Measurements from ENCODE around the gene HOXA1.

HOXA1 gene

DNA sequence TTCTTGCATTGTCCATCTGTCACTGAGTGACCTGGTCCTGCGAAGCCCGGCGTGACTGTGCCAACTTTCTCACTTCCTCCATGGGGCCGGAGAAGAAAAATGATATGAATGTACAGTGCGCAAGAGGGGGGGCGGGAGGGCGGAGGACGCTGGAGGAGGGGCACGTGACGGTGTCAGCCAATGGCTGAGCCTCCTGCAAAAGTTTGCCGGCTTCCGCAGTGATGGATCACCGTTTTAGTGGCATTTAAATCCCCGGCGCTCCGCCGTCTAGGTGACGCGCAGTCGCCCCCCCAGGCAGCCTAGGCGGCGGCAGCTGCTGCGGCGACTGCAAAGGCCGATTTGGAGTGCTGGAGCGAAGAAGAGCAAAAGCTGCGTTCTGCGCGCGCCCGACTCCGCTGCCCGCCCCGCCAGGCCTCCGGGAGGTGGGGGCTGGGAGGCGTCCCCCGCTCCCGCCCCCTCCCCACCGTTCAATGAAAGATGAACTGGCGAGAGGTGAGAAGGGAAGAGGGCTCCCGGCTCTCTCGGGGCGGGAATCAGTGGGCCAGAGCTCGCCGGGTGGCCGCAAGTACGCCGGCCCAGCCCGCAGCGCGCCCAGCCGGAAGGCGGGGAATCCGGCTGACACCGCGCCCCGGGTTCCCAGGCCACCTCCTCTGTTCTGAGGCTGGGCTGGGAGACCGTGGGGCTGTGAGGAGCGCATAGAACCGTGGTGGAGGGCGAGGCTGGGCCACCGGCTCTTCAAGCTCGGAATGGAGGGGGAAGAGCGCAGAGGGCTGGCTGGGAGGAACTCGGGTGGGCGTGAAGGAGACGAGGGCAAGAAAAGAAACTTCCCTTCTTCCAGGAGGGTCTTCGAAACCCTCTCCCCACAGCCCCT, at the start of gene HOXA1:
Gene HOXA1 (minus strand): TSS at position 104 of the 871 bp plus-strand sequence. CDS start 88 bp downstream, at position 16.
- DNase-seq (ENCODE audit: low spot score) = peak; percentile 98

DNA sequence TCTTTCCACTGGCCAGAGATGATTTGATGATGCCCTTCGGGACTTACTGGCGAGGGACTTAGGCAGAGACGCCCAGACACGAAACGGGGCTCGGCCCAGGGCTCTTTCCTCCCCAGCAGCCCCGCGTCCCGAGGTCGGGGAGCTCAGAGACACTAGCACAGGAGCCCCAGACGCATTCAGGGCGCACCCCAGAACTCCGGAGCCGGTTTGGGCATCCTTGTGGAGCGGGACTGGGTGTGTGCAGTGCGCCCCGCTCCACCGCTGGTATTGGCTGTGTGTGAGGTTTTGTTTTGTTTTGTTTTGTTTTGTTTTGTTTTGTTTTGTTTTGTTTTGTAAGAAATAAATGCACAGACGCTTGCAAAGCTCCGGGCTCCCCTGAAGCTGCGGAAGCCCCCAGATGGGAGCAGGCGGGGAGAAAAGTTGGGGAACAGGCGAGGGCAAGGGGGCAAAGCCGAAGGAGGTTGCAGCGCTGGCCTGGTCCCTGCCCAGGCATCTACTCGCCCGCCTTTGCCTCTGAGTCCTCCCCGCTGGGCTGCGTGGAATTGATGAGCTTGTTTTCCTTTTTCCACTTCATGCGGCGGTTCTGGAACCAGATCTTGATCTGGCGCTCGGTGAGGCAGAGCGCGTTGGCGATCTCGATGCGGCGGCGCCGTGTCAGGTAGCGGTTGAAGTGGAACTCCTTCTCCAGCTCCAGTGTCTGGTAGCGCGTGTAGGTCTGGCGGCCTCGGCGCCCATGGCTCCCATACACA, 49.5 kb upstream of the HOXA1 start:
- DNase-seq (ENCODE audit: low spot score) = no peak

DNA sequence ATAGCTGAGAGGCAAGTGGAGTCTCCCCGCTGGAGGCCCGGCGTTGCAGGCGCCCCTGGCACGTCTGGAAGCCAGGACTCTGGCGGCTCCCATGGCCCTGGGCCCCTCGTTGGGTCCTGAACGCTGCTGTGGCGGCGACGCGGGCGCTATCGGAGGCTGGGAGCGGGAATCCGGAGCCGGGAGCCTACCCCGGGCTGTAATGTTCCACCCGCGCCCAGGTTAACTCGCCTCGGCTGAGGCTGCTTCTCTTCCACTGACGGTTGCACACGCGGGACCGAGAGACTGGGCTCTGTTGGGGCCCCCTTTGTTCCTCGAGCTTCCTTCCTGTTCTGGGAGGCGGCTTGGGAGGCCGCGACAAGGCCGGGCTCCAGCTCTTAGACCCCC, 49.0 kb upstream of the HOXA1 start:
- no peak for DNase-seq (ENCODE audit: low spot score)

DNA sequence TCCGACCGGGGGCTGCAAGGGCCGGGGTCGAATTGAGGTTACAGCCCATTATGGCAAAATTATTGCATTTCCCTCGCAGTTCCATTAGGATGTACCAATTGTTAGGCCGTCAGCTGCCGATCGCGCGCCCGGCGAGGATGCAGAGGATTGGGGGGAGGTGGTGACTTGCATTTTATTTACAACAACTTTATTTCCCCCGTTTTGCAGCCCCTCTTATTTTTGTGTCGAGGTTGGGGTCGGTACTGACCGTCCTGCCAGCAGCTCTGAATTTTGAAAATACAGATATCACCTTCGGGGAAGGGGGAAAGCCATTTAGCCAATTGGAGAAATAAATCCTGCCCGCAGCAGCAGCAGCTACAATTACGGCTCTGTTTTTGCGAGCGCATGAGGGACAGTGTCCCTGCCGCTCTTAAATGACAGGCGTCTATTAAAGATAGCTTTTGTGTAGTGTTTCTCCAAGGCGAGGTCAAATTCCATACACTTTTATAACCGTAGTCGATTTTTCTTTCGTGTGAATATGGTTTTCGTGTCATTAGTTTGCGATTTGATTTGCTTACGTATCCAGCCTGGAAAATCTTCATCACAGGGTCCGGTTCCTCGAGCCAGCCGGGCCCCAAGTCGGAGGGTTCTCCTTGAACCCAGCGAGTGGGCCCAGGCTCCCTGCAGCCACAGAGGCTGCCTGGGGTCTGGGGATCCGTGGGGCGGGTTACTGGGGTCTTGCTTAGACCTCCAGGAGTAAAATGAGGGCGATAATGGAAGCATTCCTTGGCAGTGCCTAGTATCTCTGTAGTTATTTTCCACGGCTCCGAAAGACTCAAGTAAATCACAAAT, 48.4 kb upstream of the HOXA1 start:
- DNase-seq (ENCODE audit: low spot score) = no peak

DNA sequence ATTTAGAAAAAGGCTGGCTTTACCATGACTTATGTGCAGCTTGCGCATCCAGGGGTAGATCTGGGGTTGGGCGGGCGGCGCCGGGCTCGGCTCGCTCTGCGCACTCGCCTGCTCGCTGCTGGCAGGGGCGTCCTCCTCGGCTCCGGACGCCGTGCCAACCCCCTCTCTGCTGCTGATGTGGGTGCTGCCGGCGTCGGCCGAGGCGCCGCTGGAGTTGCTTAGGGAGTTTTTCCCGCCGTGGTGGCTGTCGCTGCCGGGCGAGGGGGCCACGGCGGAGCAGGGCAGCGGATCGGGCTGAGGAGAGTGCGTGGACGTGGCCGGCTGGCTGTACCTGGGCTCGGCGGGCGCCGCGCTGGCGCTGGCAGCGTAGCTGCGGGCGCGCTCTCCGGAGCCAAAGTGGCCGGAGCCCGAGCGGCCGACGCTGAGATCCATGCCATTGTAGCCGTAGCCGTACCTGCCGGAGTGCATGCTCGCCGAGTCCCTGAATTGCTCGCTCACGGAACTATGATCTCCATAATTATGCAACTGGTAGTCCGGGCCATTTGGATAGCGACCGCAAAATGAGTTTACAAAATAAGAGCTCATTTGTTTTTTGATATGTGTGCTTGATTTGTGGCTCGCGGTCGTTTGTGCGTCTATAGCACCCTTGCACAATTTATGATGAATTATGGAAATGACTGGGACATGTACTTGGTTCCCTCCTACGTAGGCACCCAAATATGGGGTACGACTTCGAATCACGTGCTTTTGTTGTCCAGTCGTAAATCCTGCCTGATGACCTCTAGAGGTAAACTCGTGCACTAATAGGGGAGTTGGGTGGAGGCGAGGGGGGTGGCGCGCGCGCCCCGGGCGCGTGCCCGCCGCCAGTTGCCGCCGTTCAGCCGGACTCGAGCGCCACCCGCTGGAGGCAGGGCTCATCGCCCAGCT, 47.5 kb upstream of the HOXA1 start, which contains the start of gene HOXA5:
Gene HOXA5 (minus strand): TSS at position 659 of the 927 bp plus-strand sequence. CDS start 74 bp downstream, at position 585.
- no peak for DNase-seq (ENCODE audit: low spot score)

DNA sequence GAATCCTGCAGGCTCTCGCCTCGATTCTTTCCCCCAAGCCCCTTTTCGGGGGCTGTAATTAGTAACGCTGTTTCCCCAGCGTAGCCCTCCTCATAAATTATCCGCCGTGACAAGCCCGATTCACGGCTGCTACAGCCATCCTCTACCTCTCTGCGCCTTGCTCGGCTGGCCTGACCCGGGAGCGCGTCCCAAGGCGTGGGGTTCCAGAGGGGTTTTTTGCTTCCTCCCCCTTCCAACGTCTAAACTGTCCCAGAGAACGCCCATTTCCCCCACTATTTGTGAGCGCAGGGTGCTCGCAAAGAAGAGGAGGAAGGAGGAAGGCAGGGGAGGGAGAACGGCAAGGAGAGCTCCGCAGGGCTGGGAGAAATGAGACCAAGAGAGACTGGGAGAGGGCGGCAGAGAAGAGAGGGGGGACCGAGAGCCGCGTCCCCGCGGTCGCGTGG, 46.8 kb upstream of the HOXA1 start:
- no peak for DNase-seq (ENCODE audit: low spot score)

DNA sequence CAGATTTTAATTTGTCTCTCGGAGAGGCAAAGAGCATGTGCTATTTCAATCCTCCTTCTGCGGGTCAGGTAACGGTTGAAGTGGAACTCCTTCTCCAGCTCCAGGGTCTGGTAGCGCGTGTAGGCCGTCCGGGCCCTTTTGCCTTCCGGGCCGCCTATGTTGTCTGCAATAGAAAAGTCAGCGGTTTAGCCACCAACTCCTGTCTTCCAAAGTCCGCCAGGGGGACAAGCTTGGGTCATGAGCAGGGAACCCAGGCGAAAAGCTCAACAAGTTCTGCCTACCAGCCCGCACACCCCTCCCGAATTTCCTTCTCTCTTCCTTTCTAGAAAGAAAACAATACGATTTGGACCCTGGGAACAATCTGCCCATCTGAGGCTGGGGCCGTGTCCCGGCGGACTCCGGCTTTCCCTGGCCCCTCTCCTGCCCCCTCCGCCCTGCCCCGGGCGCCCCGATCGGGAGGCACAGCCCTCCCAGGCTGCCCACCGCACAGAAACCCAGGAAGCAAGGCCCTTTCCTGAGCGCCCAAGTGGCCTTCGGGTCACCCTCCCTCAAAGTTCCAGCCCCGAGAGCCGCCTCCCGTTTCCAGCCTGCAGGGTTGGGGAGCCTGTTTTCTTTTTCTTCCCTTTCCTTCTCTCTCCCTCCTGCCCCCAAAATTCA, 46.3 kb upstream of the HOXA1 start:
- no peak for DNase-seq (ENCODE audit: low spot score)

DNA sequence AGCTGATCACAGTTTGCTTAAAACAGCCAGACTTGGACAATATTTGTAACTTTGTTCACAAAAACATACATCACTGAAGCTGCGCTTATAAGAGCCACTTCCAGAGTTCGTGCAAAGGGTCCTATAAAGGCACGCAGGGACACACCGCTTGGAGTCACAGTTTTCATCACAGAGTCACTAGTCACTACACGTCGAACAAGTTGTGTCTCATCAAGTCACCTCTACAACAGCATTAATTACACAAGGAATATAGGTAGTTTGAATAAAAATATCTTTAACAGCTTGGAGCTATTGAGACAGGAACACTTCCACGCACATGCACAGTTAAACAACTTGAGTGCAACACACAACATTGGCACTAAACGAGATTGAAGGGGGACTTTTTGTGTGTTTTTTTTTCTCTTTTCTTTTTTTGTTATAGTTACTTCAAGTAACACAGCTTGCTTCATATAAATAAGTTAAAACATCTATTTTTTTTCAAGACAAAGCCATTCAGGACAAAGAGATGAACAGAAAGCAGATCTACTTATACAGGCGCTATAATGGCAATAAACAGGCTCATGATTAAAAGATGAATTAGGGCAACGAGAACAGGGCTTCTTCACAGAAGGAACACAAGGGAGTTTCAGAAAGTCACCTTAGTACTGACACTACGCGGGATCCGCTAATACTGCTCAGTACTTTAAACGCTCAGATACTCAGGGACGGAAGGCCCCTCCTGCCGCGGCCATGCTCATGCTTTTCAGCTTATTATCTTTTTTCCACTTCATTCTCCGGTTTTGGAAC, 45.5 kb upstream of the HOXA1 start:
- no peak for DNase-seq (ENCODE audit: low spot score)

DNA sequence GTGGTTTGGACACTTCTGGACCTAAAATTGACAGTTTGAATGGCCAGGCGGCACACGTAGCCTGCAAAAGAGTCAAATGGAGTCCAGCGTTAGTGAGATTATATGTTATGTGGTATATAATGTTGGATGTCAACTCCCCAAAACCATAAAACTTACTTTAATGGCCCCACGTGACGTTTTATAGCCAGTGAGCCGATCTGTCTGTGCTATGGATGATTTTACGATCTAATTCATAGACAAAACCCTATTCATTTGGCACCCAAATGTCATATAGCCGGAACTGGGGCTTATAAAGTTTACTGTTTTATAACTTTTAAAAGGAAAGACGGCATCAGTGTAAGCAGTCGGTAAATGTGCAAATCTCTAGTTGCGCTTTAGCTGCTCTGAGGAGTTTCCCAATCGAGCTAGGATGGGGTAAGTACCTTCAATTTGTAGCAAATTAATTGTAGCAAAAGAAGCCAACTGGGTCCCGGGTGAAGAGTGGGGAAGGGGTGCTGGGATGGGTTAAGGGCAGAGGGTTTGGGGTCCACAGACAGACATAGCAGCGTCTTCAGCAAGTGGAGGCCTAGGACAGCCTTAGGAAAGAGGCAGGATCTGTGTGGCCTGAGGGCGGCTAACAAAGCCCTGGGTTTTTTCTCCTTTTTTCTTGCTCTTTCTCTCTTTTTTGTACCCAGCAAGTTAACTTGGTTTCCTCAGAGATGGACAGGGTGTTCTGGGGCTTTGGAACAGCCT, 44.5 kb upstream of the HOXA1 start:
- no peak for DNase-seq (ENCODE audit: low spot score)

DNA sequence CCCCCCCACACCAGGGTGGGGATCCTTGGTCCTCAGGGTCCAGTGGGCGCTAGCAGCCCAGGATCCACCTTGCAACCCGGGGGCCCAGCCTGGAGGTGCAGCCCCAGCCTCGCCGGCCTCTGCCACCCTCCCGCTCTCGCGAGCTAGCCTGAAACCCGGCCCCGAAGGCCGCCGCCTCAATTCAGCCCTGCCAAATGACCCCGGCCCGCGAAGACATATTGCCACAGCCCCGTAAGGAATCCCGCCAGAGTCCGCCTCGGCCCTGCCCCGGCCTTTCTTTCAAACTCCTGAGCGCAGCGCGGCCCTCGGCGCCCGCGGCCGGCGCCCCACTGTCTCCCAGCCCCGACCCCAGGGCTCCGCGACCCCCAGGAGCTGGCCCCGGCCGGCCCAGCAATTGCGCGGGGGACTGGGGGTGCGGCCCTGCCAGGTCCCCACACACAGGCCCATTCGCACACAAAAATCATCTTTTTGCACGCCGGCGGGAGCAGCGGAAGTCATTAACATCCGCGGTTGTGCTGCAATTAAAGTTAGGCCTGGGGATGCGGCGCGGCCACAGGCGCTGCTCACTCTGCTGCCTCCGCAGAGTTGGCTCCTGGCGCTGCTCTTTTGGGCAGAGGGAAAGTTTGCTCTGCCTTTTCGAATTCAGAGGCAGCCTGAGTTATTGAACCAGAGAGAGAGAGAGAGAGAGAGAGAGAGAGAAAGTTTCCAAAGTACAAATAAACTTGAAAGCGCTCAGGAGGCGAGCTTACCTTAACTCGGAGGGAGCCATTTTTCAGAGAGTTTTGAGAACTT, 43.7 kb upstream of the HOXA1 start:
- no peak for DNase-seq (ENCODE audit: low spot score)

DNA sequence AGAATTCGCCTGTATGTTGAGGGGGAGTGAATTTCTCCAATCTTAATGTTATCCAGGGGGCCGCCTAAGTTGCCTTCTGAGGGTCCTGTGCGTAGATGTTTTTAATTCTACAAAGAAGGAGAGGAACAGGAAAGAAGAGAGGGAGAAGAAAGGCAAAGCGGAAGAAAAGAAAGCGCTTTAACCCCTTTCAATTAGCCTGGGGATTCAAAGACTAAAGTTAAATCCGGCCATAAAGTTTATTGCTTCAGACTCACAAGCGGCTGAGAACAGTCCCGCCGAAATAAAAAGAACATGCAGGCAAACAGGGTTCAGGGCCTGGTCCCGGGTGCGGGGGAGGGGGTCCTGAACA, 43.2 kb upstream of the HOXA1 start:
- DNase-seq (ENCODE audit: low spot score) = no peak

DNA sequence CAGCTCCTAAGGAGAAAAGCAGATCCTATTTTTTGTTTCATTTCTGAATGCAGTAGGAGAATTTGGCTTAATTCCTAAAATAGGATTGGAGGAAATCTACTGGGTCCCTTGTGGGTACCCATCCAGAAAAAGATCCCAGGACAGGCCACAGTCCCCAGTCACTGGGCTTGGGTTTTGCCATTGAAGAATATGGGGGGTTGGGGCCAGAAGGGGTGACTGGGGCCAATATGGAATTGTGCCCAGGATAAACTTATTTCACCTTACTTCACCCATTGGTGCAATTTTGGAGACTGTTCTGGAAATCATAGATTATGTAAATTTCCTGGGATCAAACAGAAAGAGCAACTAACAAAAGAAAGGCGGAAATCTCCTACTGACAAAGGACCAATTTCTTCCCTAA, 42.7 kb upstream of the HOXA1 start:
- DNase-seq (ENCODE audit: low spot score) = no peak

DNA sequence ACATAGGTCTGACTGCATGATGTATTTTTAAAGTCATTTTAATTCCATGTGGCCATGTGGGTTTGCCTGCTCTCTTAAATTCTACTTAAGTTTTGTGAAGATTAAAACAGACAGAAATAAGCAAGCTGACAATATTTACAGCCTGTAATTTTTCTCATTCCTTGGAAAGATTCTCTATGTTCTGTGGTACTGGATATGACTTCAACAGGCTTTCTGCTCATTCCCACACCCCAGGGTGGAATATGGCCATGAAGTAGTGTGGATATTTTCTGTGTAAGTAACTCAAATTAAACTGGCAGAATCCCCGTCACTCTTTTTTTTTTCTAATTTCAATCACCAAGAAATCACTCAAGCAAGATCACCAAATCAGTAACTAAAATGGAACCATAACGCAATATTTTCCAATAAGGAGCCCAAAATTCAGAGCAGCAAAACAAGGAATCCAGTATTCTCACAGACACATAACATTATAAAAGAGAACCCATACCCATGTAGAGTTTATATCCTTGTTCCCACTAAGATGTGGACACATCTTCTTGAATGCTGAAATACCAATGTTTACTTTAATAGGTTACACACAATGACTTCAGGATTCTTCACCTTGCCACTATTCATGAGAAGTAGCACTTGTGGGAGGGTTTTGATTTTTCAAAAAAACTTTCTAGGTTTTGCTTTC, 42.0 kb upstream of the HOXA1 start:
- no peak for DNase-seq (ENCODE audit: low spot score)

DNA sequence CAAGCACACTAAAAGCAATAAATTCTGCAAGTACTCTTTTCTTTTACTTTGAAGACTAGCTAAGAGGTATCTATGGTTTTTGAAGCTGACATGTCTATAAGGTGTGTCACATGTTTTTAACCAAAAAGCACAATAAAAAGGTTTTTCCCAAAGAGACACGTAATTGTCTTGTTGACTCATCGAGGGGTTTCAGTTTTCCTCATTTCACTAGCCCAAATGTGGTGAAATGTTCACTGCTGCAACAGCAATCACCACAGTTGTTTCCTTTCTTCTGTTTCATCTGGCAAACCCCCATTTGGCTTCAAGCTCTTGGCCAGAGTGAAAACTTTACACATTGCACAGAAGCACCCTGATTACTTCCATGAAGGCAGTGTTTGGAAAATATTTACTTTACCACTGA, 38.6 kb upstream of the HOXA1 start:
- no peak for DNase-seq (ENCODE audit: low spot score)

DNA sequence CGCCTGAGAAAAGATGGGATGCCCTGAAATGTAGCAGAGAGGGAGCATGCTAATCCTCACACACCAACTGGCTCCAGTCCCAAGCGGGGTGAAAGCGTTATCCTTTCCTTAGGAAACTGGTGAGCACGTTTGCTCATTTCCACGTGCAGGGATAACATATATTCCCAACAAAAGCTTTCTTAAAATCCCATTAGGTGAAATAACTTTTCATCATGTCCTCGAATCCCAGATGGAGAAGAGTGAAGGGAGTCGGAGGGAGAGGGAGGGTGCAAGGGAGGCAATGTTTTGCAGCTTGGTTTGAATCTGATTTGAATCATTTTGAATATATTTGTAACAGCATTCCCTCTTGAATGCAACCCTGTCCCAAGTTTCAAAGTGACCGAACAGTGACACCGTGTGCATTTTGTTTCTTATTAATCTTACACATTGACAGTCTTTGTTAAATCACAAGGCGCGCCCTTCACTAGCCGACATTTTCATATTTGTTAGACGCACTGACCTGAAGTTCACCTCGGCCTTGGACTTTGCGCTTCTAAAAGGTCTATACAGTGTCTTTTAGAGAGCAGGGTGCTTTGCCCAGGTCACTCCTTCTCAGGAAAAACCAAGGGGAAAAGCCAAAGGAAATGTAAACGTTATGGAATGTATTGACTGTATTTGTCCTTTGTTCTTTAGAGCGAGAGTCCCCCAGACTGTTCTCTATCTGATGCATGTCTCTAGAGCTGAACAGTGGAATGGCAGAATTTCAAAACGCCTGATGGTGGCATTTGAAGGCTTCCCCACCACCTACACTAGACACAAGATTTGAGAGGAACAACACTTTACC, 37.8 kb upstream of the HOXA1 start:
- no peak for DNase-seq (ENCODE audit: low spot score)

DNA sequence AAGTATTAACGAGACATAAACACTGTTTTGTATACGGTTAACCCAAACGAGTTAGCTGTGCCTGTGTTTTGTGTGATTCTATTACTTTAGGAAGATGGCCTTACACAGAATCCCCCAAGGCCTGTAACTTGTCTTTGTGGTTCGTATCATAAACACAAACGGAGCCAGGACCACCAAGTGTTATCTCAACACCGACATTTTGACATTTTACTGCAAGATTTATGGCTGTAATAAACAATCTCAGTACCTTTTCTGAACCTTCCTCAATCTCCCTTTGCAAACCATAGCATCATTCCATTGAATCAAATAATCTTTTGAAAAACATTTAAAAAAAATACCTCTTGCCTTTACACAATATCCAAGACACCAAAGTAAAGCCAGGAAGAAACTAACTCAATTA, 37.2 kb upstream of the HOXA1 start:
- DNase-seq (ENCODE audit: low spot score) = no peak

DNA sequence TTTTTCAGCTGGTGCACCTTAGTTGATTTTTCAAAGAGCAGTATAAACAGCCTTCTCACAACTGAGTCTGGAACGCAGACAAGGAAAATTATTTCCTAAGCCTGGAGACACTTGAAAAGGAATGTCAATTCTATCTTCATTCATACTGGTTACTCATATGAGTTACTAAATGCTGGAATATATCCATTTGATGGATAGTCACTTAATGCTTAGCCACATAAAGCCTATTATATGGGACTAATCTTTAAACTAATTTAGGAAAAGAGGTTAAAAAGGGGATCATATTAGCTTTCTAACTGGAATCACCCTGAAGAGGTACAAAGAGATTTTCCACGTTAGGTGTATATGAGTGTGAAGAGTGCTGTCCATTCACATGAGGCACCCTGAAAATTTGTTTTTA, 36.4 kb upstream of the HOXA1 start:
- DNase-seq (ENCODE audit: low spot score) = no peak
